HG03460 (cell line): ENCODE data around the gene ITGA3.

Source experiments
- ATAC-seq: cut with Tn5 transposase; IDR thresholded peaks from one replicate; pipeline ENCODE4 v1.9.1; 2021; ENCODE audit not compliant: unreplicated experiment

ITGA3 gene

DNA sequence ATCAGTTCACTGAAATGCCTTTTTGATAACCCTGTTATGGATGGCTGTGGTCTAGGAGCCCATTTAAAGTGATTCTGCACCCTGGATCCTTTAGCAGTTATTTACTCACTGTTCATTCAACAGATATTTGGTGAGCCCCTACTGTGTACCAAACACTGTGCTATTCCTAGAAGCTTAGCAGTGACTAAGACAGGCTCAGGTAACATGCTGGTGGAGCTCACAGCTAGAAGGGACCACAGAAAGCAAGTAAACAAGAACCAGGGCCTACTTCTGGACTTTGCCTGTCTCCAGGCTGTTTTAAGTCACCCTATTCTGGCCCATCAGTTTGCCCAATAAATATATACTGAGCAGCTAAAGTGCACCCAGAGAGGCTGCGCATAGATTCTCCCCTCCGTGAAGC is 11.1 kb downstream of the ITGA3 start:
- ATAC-seq, result no peak

DNA sequence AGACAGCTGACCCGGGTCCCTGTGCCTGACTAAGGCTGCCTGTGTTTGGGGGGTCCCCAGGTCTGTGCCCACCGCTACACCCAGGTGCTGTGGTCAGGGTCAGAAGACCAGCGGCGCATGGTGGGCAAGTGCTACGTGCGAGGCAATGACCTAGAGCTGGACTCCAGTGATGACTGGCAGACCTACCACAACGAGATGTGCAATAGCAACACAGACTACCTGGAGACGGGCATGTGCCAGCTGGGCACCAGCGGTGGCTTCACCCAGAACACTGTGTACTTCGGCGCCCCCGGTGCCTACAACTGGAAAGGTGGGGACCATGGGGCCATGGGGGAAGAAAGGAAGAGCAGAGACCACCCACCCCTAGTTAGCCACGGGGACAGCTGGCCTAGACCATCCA is 12.1 kb downstream of the ITGA3 start:
- ATAC-seq, result no peak

DNA sequence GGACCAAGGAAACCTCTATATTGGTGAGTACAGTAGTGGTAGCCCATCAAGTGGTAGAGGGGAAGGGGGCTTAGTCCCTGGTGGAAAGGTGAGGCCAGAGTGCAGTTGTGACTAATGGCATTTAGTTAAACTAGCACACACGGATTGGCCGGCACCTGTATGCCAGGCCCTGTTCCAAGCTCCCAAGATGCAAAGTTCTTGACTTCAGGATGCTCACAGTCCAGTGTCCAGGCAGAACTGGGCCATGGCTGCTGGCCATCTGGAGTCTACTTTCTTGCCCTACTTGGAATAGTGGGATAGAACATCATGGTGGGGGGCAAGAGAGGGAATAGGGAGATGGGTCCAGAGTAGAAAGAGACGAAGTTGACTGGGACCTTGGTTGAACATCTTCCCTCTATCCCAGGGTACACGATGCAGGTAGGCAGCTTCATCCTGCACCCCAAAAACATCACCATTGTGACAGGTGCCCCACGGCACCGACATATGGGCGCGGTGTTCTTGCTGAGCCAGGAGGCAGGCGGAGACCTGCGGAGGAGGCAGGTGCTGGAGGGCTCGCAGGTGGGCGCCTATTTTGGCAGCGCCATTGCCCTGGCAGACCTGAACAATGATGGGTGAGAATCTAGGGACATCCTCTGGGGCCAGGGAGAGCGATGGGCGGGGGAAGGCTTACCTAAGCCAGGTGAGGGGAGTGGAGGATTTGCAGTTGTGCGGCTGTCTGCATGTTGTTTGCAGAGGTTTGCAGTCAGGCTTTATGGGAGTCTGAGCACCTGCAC is 15.2 kb downstream of the ITGA3 start:
- no peak for ATAC-seq

- no peak for ATAC-seq
These were observed 15.8 kb downstream of the ITGA3 start for GRCh38 chr17:50071692-50072091.

GRCh38 chr17:50072130-50072529 is 16.2 kb downstream of the ITGA3 start:
- no peak for ATAC-seq

- ATAC-seq, result no peak
These were observed 17.0 kb downstream of the ITGA3 start for GRCh38 chr17:50072925-50073324.

DNA sequence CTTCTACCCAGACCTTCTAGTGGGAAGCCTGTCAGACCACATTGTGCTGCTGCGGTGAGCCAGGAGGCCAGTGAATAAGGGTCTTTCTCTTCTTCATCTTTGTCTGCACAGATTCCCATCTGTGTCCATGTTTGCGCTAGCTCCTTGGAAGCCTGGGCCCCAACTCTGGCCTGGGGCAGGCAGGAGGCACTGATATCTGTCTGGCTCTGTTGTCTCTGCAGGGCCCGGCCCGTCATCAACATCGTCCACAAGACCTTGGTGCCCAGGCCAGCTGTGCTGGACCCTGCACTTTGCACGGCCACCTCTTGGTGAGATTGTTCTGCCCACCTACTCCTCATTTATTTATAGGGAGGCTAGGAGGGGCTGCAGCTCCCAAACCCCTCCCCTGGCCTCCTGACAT is 18.3 kb downstream of the ITGA3 start:
- no peak for ATAC-seq

GRCh38 chr17:50075446-50076032 is 19.6 kb downstream of the ITGA3 start:
- ATAC-seq, result no peak

DNA sequence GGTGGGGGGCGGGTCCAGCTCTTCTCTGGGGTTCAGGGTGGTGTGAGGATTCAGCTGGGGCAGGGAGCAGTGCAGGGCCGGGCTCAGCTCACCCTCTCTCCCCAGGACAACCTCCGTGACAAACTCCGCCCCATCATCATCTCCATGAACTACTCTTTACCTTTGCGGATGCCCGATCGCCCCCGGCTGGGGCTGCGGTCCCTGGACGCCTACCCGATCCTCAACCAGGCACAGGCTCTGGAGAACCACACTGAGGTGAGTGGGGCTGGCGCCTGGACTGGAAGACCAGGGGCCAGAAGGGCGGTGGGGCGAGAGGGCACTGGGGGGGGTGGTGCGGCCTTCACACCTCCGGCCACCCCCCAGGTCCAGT is 20.3 kb downstream of the ITGA3 start:
- ATAC-seq, result no peak

GRCh38 chr17:50076591-50077235 is 20.8 kb downstream of the ITGA3 start:
- ATAC-seq, result no peak

DNA sequence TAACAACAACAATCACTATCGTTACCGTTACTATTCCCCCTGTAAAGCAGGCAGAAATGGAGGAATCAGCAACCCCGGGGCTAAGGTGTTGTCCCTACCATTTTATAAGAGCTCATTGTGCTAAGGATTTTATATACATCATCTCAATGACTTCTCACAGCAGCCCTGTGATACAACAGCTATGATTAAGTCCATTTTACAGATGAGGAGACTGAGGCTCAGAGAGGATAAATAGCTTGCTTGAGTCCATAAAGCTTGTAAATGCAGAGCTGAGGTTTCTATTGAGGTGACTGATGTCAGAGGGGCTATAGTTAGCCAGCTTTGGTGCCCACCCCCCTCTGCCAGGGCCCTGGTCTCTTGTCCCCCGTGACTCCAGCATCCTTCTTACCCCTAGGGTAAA is 22.5 kb downstream of the ITGA3 start:
- no peak for ATAC-seq

GRCh38 chr17:50079334-50080095 is 23.6 kb downstream of the ITGA3 start:
- no peak for ATAC-seq

- ATAC-seq, result no peak
These were observed 24.2 kb downstream of the ITGA3 start for GRCh38 chr17:50080096-50080480.

DNA sequence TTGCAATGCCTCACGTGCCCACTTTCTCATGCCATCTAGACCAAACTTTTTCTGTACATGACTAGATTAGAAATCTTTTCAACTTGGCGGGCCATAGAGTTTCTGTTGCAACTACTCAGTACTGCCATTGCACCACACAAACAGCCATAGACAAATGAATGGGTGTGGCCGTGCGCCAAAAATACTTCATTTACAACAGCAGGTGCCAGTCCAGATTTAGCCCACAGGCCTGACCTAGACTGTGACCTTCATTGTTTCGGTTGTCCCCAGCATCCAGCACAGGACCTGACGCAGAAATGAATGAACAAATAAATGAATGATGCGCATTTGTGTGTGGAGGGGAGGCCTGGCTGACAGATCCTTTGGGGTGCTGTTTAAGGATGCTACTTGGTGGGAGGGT is 24.9 kb downstream of the ITGA3 start:
- ATAC-seq, result no peak

DNA sequence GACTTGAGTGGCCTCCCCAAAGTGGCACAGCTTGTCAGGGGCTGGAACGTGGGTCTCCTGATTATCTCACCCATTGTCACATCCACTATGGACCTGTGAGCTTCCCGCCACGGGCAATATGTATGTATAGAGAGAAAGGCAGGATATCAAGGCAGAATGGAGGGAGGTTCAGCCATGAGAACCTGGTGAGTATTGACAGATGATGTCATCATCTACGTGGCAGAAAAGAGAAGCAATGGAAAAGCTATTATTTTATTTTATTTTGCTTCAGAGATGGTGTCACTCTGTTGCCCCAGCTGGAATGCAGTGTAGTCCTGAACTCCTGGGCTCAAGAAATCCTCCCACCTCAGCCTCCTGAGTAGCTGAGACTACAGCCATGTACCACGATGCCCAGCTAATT is 25.8 kb downstream of the ITGA3 start:
- no peak for ATAC-seq

GRCh38 chr17:50087246-50087911 is 31.5 kb downstream of the ITGA3 start:
- ATAC-seq, result no peak

DNA sequence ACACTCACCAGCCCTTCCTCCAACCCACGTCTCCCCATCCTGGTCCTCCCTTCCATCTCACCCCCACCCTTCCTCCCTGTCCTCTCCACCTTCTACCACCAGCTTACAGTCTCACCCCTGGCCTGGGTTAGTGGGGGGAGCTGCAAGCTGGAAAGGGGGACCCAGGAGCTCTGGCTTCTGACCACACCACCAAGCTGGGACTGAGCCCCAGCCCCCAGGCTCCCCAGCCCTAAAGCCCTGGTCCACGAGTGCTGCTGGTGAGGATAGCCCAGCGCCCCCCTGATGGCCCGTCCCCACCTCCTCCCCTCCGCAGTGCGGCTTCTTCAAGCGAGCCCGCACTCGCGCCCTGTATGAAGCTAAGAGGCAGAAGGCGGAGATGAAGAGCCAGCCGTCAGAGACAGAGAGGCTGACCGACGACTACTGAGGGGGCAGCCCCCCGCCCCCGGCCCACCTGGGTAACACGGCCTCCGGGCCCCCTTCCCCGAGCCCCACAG is 32.0 kb downstream of the ITGA3 start:
- no peak for ATAC-seq

DNA sequence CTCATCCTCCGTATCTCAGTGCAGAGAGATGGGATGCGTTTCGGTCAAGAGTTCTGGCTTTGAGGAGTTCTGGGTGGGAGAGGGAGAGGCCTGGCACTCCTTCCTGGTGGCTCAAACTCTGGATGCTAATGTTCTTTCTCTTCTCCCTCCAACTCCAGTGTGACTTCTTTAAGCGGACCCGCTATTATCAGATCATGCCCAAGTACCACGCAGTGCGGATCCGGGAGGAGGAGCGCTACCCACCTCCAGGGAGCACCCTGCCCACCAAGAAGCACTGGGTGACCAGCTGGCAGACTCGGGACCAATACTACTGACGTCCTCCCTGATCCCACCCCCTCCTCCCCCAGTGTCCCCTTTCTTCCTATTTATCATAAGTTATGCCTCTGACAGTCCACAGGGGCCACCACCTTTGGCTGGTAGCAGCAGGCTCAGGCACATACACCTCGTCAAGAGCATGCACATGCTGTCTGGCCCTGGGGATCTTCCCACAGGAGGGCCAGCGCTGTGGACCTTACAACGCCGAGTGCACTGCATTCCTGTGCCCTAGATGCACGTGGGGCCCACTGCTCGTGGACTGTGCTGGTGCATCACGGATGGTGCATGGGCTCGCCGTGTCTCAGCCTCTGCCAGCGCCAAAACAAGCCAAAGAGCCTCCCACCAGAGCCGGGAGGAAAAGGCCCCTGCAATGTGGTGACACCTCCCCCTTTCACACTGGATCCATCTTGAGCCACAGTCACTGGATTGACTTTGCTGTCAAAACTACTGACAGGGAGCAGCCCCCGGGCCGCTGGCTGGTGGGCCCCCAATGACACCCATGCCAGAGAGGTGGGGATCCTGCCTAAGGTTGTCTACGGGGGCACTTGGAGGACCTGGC is 33.3 kb downstream of the ITGA3 start:
- ATAC-seq, result no peak

- ATAC-seq, result no peak
These were observed 34.2 kb downstream of the ITGA3 start for GRCh38 chr17:50090071-50090470.
